GM12873 (cell line): ENCODE measurements around the gene FRAS1.

Experiments used
- TF ChIP-seq, protein P1 (sequence below): IDR thresholded peaks from 2 replicates; pipeline ENCODE4 v1.5.1; 2012; ENCODE audit warnings: low read depth, mild to moderate bottlenecking, moderate library complexity, low read length, control low read depth; ENCODE audit not compliant: insufficient read depth; ENCODE audit errors: missing control alignments

The FRAS1 gene

GRCh38 chr4:78386679-78387078 is 329.6 kb downstream of the FRAS1 start:
- TF ChIP-seq, protein P1, sequence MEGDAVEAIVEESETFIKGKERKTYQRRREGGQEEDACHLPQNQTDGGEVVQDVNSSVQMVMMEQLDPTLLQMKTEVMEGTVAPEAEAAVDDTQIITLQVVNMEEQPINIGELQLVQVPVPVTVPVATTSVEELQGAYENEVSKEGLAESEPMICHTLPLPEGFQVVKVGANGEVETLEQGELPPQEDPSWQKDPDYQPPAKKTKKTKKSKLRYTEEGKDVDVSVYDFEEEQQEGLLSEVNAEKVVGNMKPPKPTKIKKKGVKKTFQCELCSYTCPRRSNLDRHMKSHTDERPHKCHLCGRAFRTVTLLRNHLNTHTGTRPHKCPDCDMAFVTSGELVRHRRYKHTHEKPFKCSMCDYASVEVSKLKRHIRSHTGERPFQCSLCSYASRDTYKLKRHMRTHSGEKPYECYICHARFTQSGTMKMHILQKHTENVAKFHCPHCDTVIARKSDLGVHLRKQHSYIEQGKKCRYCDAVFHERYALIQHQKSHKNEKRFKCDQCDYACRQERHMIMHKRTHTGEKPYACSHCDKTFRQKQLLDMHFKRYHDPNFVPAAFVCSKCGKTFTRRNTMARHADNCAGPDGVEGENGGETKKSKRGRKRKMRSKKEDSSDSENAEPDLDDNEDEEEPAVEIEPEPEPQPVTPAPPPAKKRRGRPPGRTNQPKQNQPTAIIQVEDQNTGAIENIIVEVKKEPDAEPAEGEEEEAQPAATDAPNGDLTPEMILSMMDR = no peak

DNA sequence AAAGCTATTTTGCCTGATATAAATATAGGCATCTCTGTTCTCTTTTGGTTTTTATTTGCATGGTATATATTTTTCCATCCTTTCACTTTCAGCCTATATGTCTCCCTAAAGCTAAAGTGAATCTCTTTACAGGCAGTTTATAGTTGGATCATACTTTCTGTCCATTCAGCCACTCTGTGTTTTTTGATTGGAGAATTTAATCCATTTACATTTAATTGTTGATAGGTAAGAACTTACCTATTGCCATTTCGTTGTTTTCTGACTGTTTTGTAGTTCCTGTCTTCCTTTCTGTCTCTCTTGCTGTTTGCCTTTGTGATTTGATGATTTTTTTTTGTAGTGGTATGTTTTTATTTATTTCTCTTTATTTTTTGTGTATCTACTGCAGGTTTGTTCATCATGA is 338.5 kb downstream of the FRAS1 start:
- TF ChIP-seq, protein P1 = no peak

GRCh38 chr4:78396613-78397291 is 339.6 kb downstream of the FRAS1 start:
- TF ChIP-seq, protein P1 = no peak

DNA sequence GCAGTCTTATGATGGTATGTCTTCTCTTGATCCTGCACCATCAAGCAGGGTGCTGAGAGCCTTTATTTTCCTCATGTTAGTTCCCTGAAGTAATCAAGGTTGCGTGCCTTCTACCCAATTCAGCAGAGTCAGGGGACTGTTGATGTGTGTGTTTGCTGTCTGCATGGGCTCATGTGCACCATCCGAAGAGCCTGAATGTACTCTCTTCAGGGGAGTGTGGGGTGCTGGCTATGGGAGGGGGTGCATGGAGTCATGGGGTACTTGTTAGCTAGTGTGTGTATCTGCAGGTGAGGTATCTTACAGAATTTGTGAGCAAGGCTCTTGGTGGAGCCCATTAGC is 340.1 kb downstream of the FRAS1 start:
- TF ChIP-seq, protein P1 = no peak

DNA sequence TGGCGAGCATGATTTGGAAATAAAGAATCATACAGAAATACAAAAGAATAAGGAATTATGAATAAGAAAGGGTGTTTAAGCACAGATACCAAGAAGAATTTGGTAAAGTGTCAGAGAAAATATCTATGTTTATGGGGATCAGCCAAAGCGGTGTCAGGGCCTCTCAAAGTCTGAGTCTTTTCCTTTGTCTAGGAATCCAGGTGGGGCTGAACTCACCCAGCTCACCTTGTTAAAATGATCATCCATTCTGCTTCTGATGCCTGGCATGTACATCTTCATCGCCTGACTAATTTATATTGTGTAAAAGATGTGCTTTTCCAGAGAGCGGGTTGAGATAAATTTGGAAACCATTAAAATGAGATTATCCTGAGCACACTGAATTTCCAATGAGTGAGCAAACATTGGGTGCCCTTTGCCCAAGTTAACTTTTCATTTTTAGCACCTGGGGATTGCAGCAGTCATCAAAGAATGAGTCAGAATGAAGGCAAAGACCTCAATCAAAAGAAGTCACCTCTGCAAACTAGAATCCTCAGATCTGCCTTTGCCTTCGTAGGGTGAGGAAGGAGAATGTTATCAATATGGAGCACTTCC is 352.6 kb downstream of the FRAS1 start:
- TF ChIP-seq, protein P1 = no peak

GRCh38 chr4:78410225-78410624 is 353.1 kb downstream of the FRAS1 start:
- TF ChIP-seq, protein P1 = no peak

- TF ChIP-seq, protein P1 = no peak
Observed at GRCh38 chr4:78410676-78411075, 353.6 kb downstream of the FRAS1 start.
